Spleen (tissue), 7 donors: ENCODE results near the gene FGF2.

ENCODE experiments used
- POLR2A ChIP-seq, 3 donors: fragments of 450-650 bp; IDR thresholded peaks; one replicate each; pipeline ENCODE4 v1.5.1; 2017; ENCODE audit warnings: antibody characterized with exemption in 3 of 3, mild to moderate bottlenecking in 1 of 3
- POLR2AphosphoS5 ChIP-seq, 3 donors: sonication (generic); formaldehyde crosslinking; IDR thresholded peaks; one replicate each; pipeline ENCODE4 v1.5.1; 2017; ENCODE audit warnings: antibody characterized with exemption in 3 of 3
- TF ChIP-seq, protein P1 (sequence below), 11 experiments: fragments of 200-600 bp in 7 of 11; fragments of 450-650 bp in 4 of 11; sonication (generic) in 4 of 11; IDR thresholded peaks in 8 of 11; conservative IDR thresholded peaks in 3 of 11; 1 replicate in 7 of 11; 2 replicates in 4 of 11; pipeline versions ENCODE4 v1.4.0 to v1.8.0; 2016 to 2021; ENCODE audit warnings: antibody characterized with exemption in 11 of 11, inconsistent platforms in 4 of 11, mild to moderate bottlenecking in 1 of 11
- donor health status: DM: no; HTN: no; CAD: no; lungs with moderate emphysema.
- donor health status: DM: no; HTN: no; CAD: no.
- donor health status: DM: no; HTN: no; CAD: no.

DNA sequence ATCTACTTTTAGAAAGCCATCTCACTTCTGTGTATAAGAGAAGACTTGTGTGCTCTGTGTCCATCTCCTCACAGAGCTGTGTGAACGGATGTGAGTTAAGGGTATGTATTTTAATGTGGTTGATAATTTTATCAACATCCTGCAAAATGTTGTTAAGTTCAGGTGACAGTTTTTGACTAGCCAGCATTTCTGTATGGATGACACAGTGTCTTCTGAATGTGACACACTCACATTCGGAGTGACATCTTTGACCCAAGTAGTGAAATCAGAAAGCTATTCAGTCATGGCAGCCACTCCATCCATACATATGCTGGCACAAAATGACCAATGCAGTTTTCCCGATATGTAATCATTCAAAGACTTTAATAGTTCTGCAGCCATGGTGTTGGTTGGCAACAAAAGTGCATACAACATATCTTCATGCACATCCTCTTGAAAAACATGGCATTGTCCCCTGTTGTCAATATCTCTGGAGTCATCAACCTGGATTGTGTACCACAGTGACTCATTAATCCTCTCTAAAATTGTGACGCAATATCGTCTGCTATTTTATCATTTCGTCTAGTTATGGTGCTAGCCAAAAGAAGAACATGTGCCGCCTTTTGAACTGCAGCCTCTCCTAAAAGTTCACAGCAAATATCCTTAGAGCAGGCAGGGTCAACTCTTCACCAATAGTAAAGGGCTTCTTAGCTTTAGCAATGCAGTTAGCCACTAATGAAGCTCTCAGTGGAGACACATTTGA, 6.8 kb upstream of the FGF2 start:
- no peak for TF ChIP-seq POLR2A (IDR thresholded peaks at IDR 0.05)
- TF ChIP-seq, protein P1, sequence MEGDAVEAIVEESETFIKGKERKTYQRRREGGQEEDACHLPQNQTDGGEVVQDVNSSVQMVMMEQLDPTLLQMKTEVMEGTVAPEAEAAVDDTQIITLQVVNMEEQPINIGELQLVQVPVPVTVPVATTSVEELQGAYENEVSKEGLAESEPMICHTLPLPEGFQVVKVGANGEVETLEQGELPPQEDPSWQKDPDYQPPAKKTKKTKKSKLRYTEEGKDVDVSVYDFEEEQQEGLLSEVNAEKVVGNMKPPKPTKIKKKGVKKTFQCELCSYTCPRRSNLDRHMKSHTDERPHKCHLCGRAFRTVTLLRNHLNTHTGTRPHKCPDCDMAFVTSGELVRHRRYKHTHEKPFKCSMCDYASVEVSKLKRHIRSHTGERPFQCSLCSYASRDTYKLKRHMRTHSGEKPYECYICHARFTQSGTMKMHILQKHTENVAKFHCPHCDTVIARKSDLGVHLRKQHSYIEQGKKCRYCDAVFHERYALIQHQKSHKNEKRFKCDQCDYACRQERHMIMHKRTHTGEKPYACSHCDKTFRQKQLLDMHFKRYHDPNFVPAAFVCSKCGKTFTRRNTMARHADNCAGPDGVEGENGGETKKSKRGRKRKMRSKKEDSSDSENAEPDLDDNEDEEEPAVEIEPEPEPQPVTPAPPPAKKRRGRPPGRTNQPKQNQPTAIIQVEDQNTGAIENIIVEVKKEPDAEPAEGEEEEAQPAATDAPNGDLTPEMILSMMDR (IDR thresholded peaks at IDR 0.05 in 8 of 11, conservative IDR thresholded peaks at IDR 0.05 in 3 of 11): no peak
- no peak for TF ChIP-seq POLR2AphosphoS5 (IDR thresholded peaks at IDR 0.05)
